Measurements from ENCODE around the gene PSMA4.
"Not testable (repeated sequence)": the region's sequence is repeated elsewhere in the genome, so short reads cannot be mapped to it uniquely, and the experiment has no call there.

Gene PSMA4

GRCh38 chr15:78550815-78551214 lies 10.6 kb downstream of the PSMA4 start:
- H3K4me3 ChIP-seq (ENCODE audit: low read depth, low read length), result no peak overlapping the region
- DNase-seq (ENCODE audit: low read depth), result no peak
- TF ChIP-seq, protein P1, sequence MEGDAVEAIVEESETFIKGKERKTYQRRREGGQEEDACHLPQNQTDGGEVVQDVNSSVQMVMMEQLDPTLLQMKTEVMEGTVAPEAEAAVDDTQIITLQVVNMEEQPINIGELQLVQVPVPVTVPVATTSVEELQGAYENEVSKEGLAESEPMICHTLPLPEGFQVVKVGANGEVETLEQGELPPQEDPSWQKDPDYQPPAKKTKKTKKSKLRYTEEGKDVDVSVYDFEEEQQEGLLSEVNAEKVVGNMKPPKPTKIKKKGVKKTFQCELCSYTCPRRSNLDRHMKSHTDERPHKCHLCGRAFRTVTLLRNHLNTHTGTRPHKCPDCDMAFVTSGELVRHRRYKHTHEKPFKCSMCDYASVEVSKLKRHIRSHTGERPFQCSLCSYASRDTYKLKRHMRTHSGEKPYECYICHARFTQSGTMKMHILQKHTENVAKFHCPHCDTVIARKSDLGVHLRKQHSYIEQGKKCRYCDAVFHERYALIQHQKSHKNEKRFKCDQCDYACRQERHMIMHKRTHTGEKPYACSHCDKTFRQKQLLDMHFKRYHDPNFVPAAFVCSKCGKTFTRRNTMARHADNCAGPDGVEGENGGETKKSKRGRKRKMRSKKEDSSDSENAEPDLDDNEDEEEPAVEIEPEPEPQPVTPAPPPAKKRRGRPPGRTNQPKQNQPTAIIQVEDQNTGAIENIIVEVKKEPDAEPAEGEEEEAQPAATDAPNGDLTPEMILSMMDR (IDR thresholded peaks at IDR 0.05; ENCODE audit: insufficient read depth, low read depth, low read length, missing control alignments), result no peak

DNA sequence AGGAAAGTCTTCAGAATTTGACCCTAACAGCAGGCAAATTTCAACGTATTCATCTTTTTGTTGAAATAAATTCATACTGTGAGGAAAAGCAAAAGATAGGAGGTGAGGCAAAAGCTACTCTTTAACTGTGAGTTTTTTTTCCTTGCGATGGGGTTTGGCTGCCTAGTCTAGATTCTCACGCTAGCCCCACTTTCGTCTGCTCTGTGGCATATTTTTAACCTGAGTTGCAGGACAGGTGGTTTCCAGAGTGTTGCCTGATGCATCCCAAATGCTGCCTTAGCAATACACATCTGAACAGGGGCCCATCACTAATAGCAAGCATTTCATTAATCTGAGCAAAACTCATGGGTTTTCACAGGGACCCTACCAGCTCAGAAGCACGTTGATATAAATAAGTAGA lies 11.7 kb downstream of the PSMA4 start:
- no peak overlapping the region for H3K4me3 ChIP-seq (ENCODE audit: low read depth, low read length)
- DNase-seq (ENCODE audit: low read depth), result peak; percentile 77
- TF ChIP-seq, protein P1 (IDR thresholded peaks at IDR 0.05; ENCODE audit: insufficient read depth, low read depth, low read length, missing control alignments), result no peak

DNA sequence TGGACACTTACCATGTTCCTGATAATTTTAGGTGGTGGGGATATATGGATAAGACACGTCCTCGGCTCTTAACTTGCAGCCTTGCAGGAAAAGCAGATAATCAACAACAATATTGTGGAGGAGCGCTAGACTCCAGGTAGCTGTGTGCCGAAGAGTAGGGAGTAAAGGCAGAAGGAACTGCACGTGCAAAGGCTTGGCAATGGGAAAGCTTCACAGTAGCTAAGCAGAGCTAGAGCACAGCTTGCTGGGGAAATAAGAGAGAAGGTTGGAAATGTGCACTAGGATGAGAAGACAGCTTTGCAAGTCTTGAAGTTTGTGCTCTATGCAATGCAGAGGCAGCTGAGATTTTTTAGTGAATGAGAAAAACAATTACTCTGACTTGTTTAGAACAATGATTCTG lies 12.4 kb downstream of the PSMA4 start:
- DNase-seq (ENCODE audit: low read depth), result no peak

DNA sequence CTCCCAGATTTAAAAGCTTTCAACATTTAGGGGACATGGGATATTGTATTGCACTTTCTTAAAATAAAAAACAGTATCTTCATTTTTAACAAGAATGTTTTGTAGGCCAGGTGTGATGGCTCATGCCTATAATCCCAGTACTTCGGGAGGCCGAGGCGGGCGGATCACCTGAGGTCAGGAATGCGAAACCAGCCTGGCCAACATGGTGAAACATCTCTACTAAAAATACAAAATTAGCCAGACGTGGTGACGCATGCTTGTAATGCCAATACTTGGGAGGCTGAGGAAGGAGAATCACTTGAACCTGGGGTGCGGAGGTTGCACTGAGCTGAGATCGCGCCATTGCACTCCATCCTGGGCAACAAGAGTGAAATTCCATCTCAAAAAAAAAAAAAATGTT lies 20.0 kb downstream of the PSMA4 start:
- not testable (repeated sequence) for H3K4me3 ChIP-seq (ENCODE audit: low read depth, low read length)

More for the DNA sequence above, 12.4 kb downstream of the PSMA4 start:
- no peak overlapping the region for H3K4me3 ChIP-seq (ENCODE audit: low read depth, low read length)
- TF ChIP-seq, protein P1 (IDR thresholded peaks at IDR 0.05; ENCODE audit: insufficient read depth, low read depth, low read length, missing control alignments), result no peak

DNA sequence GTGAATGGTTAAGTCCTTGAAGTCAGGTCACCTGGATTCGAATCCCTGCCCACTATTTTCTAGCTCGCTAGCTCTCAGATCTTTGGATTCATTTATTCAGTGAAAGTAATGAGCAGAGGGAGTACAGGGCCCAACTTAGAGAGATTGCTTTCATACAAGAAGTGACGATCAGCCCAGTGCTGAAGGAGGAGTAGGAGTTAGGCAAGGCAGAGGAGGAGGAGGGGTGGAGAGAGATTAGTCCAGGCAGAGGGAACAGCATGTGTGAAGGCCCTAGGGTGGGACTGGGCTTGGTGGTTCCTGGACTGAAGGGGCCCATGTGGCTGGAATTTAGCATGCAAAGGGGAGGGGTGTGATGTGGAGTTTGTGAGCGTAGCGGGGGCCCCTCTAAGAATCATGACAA lies 21.2 kb downstream of the PSMA4 start:
- no peak for DNase-seq (ENCODE audit: low read depth)
- no peak overlapping the region for H3K4me3 ChIP-seq (ENCODE audit: low read depth, low read length)
- TF ChIP-seq, protein P1 (IDR thresholded peaks at IDR 0.05; ENCODE audit: insufficient read depth, low read depth, low read length, missing control alignments), result no peak

More for the DNA sequence above, 20.0 kb downstream of the PSMA4 start:
- not testable (repeated sequence) for DNase-seq (ENCODE audit: low read depth)

DNA sequence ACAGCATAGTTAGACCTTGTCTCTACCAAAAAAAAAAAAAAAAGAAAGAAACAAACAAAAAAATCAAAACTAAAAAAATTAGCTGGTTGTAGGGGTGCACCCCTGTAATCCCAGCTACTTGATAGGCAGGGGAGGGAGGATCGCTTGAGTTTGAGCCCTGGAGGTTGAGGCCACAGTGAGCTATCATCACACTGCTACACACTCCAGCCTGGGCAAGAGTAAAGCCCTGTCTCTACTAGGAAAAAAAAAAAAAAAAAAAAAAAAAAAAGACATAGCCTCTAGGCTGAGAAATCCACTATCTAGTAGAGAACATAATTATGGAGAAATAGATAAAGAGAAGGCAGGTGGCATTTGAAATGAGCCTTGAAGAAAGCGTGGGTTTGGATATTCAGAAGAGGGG lies 22.8 kb downstream of the PSMA4 start:
- no peak overlapping the region for H3K4me3 ChIP-seq (ENCODE audit: low read depth, low read length)
- no peak for DNase-seq (ENCODE audit: low read depth)
- TF ChIP-seq, protein P1 (IDR thresholded peaks at IDR 0.05; ENCODE audit: insufficient read depth, low read depth, low read length, missing control alignments), result no peak

GRCh38 chr15:78564743-78565096 lies 24.5 kb downstream of the PSMA4 start:
- DNase-seq (ENCODE audit: low read depth), result no peak
- TF ChIP-seq, protein P1 (IDR thresholded peaks at IDR 0.05; ENCODE audit: insufficient read depth, low read depth, low read length, missing control alignments), result no peak
- no peak overlapping the region; the same call in 1 of the 2 replicates for H3K4me3 ChIP-seq (ENCODE audit: low read depth, low read length)

Measured in GM12865 (cell line).